ENCODE measurements around the gene MAP1S.
"Not testable (repeated sequence)": the region's sequence is repeated elsewhere in the genome, so short reads cannot be mapped to it uniquely, and the experiment has no call there.

The MAP1S gene

GRCh38 chr19:17767559-17767958, 48.3 kb downstream of the MAP1S start:
- DNase-seq = no peak

GRCh38 chr19:17770613-17771012, 51.3 kb downstream of the MAP1S start:
- no peak for DNase-seq

GRCh38 chr19:17772172-17772571, 52.9 kb downstream of the MAP1S start:
- DNase-seq = no peak

- no peak for DNase-seq
Observed at GRCh38 chr19:17775245-17775927, 56.1 kb downstream of the MAP1S start.

GRCh38 chr19:17775991-17776803, 56.9 kb downstream of the MAP1S start:
- DNase-seq = no peak

GRCh38 chr19:17777840-17778239, 58.6 kb downstream of the MAP1S start:
- not testable (repeated sequence) for DNase-seq

- no peak for DNase-seq
Observed at GRCh38 chr19:17778251-17778967, 59.1 kb downstream of the MAP1S start.

- DNase-seq = no peak
Observed at GRCh38 chr19:17778968-17779929, 60.0 kb downstream of the MAP1S start.

GRCh38 chr19:17780781-17781180, 61.5 kb downstream of the MAP1S start:
- no peak for DNase-seq

- DNase-seq = not testable (repeated sequence)
Observed at GRCh38 chr19:17783721-17784120, 64.4 kb downstream of the MAP1S start.
